Activated naive CD8-positive, alpha-beta T cell treated with anti-CD3 and anti-CD28 coated beads for 36 hours (primary cell): ENCODE measurements around the gene SLC28A2. TPM values are rescaled to one million over a fixed set of nuclear protein-coding genes. Genes with fewer than 3 reads are reported as not detected.
"Not testable (repeated sequence)": the region's sequence is repeated elsewhere in the genome, so short reads cannot be mapped to it uniquely, and the experiment has no call there.

ENCODE experiments used
- DNase-seq: peaks from one replicate; pipeline ENCODE4 v3.0.0; 2021
- H3K27ac Mint-ChIP-seq: one replicate; pipeline ENCODE4 v1.8.0; 2022; ENCODE audit warnings: mild to moderate bottlenecking, moderate library complexity, mixed read lengths
- H3K27me3 Mint-ChIP-seq: one replicate; pipeline ENCODE4 v1.8.0; 2022; ENCODE audit warnings: mild to moderate bottlenecking, mixed read lengths
- H3K36me3 Mint-ChIP-seq: one replicate; pipeline ENCODE4 v1.8.0; 2021; ENCODE audit warnings: mild to moderate bottlenecking, mixed read lengths
- H3K4me1 Mint-ChIP-seq: one replicate; pipeline ENCODE4 v1.8.0; 2021; ENCODE audit warnings: mixed read lengths
- H3K4me3 Mint-ChIP-seq: one replicate; pipeline ENCODE4 v1.8.0; 2022; ENCODE audit warnings: mild to moderate bottlenecking, moderate library complexity, mixed read lengths
- H3K9me3 Mint-ChIP-seq: one replicate; pipeline ENCODE4 v1.8.0; 2022; ENCODE audit warnings: mixed read lengths
- total RNA-seq, 2 experiments: library from RNA; stranded (reverse); gene quantifications; one replicate each; pipeline ENCODE4 v1.2.3, GENCODE V29; 2021

Gene SLC28A2
- total RNA-seq, 2 experiments from 2014 or later = not detected

- Mint-ChIP-seq H3K27me3 (no peaks in the 10 kb centered on the region), H3K9me3 (peaks cover 53% of the 10 kb centered on the region), H3K27ac (no peak overlapping the region), H3K4me3 (no peak overlapping the region), H3K36me3 (peaks cover 20% of the 10 kb centered on the region), H3K4me1 (no peaks in the 10 kb centered on the region)
- no peak for DNase-seq
These were observed 9.7 kb upstream of the SLC28A2 start for GRCh38 chr15:45242289-45242688.

- no peak for DNase-seq
- no peak overlapping the region for H3K4me3 Mint-ChIP-seq
- no peaks in the 10 kb centered on the region for H3K27me3 Mint-ChIP-seq
- H3K9me3 Mint-ChIP-seq = peaks cover 13% of the 10 kb centered on the region
- no peak overlapping the region for H3K27ac Mint-ChIP-seq
- no peaks in the 10 kb centered on the region for H3K4me1 Mint-ChIP-seq
- H3K36me3 Mint-ChIP-seq = peaks cover 10% of the 10 kb centered on the region
These were observed 2.8 kb upstream of the SLC28A2 start for GRCh38 chr15:45249125-45249780.

- no peak for DNase-seq
- no peaks in the 10 kb centered on the region for H3K9me3 Mint-ChIP-seq
- no peak overlapping the region for H3K4me3 Mint-ChIP-seq
- no peak overlapping the region for H3K27ac Mint-ChIP-seq
- H3K4me1 Mint-ChIP-seq = no peaks in the 10 kb centered on the region
- peaks cover 6% of the 10 kb centered on the region for H3K36me3 Mint-ChIP-seq
- no peaks in the 10 kb centered on the region for H3K27me3 Mint-ChIP-seq
These were observed 1.3 kb downstream of the SLC28A2 start for GRCh38 chr15:45253330-45253729.

- Mint-ChIP-seq H3K36me3 (peaks cover 6% of the 10 kb centered on the region), H3K27ac (no peak overlapping the region), H3K4me3 (no peak overlapping the region), H3K9me3 (no peaks in the 10 kb centered on the region), H3K27me3 (no peaks in the 10 kb centered on the region), H3K4me1 (no peaks in the 10 kb centered on the region)
- DNase-seq = no peak
These were observed 2.4 kb downstream of the SLC28A2 start for GRCh38 chr15:45254405-45254804.

- H3K27me3 Mint-ChIP-seq, H3K36me3 Mint-ChIP-seq, H3K4me3 Mint-ChIP-seq, DNase-seq, H3K9me3 Mint-ChIP-seq, H3K27ac Mint-ChIP-seq, H3K4me1 Mint-ChIP-seq: not testable (repeated sequence)
These were observed 2.8 kb downstream of the SLC28A2 start for GRCh38 chr15:45254824-45255223.

- Mint-ChIP-seq H3K27me3 (no peaks in the 10 kb centered on the region), H3K9me3 (no peaks in the 10 kb centered on the region), H3K36me3 (no peaks in the 10 kb centered on the region), H3K4me3 (no peak overlapping the region), H3K27ac (no peak overlapping the region), H3K4me1 (no peaks in the 10 kb centered on the region)
- DNase-seq = no peak
These were observed 7.8 kb downstream of the SLC28A2 start for GRCh38 chr15:45259796-45260195.

- H3K27ac Mint-ChIP-seq = no peak overlapping the region
- H3K27me3 Mint-ChIP-seq = no peaks in the 10 kb centered on the region
- H3K4me3 Mint-ChIP-seq = no peak overlapping the region
- H3K9me3 Mint-ChIP-seq = no peaks in the 10 kb centered on the region
- no peaks in the 10 kb centered on the region for H3K36me3 Mint-ChIP-seq
- no peak for DNase-seq
- H3K4me1 Mint-ChIP-seq = no peaks in the 10 kb centered on the region
These were observed 10.9 kb downstream of the SLC28A2 start for GRCh38 chr15:45262906-45263461.

GRCh38 chr15:45263854-45264253 lies 11.8 kb downstream of the SLC28A2 start:
- no peak for DNase-seq
- Mint-ChIP-seq H3K9me3 (no peaks in the 10 kb centered on the region), H3K27me3 (no peaks in the 10 kb centered on the region), H3K4me3 (no peak overlapping the region), H3K36me3 (no peaks in the 10 kb centered on the region), H3K27ac (no peak overlapping the region), H3K4me1 (no peaks in the 10 kb centered on the region)

GRCh38 chr15:45265506-45265905 lies 13.5 kb downstream of the SLC28A2 start:
- no peak overlapping the region for H3K4me3 Mint-ChIP-seq
- no peak for DNase-seq
- no peaks in the 10 kb centered on the region for H3K27me3 Mint-ChIP-seq
- H3K9me3 Mint-ChIP-seq = no peaks in the 10 kb centered on the region
- H3K27ac Mint-ChIP-seq = no peak overlapping the region
- H3K4me1 Mint-ChIP-seq = no peaks in the 10 kb centered on the region
- H3K36me3 Mint-ChIP-seq = no peaks in the 10 kb centered on the region

GRCh38 chr15:45268135-45268534 lies 16.1 kb downstream of the SLC28A2 start:
- Mint-ChIP-seq H3K27ac (no peak overlapping the region), H3K36me3 (no peaks in the 10 kb centered on the region), H3K27me3 (no peaks in the 10 kb centered on the region), H3K4me1 (no peaks in the 10 kb centered on the region), H3K4me3 (no peak overlapping the region), H3K9me3 (no peaks in the 10 kb centered on the region)
- no peak for DNase-seq

GRCh38 chr15:45274636-45275380 lies 22.8 kb downstream of the SLC28A2 start:
- H3K4me1 Mint-ChIP-seq = peaks cover 12% of the 10 kb centered on the region
- no peak for DNase-seq
- no peak overlapping the region for H3K27ac Mint-ChIP-seq
- no peaks in the 10 kb centered on the region for H3K36me3 Mint-ChIP-seq
- H3K27me3 Mint-ChIP-seq = no peaks in the 10 kb centered on the region
- no peaks in the 10 kb centered on the region for H3K9me3 Mint-ChIP-seq
- H3K4me3 Mint-ChIP-seq = no peak overlapping the region

GRCh38 chr15:45276831-45277230 lies 24.8 kb downstream of the SLC28A2 start:
- no peak overlapping the region for H3K4me3 Mint-ChIP-seq
- H3K9me3 Mint-ChIP-seq = no peaks in the 10 kb centered on the region
- H3K27ac Mint-ChIP-seq = no peak overlapping the region
- H3K36me3 Mint-ChIP-seq = no peaks in the 10 kb centered on the region
- no peaks in the 10 kb centered on the region for H3K27me3 Mint-ChIP-seq
- DNase-seq = no peak
- peaks cover 17% of the 10 kb centered on the region for H3K4me1 Mint-ChIP-seq

- Mint-ChIP-seq H3K4me3 (peak overlapping the region; percentile 93), H3K27me3 (peaks cover under 1% of the 10 kb centered on the region), H3K36me3 (no peaks in the 10 kb centered on the region), H3K9me3 (no peaks in the 10 kb centered on the region), H3K27ac (peak overlapping the region; percentile 90), H3K4me1 (peaks cover 17% of the 10 kb centered on the region)
- DNase-seq = peak; percentile 95
These were observed 27.1 kb downstream of the SLC28A2 start for GRCh38 chr15:45279024-45279698.

- no peak overlapping the region for H3K4me3 Mint-ChIP-seq
These were observed 33.4 kb downstream of the SLC28A2 start for GRCh38 chr15:45285413-45285812.

GRCh38 chr15:45287390-45287956 lies 35.4 kb downstream of the SLC28A2 start:
- Mint-ChIP-seq H3K4me1 (no peaks in the 10 kb centered on the region), H3K9me3 (no peaks in the 10 kb centered on the region), H3K4me3 (no peak overlapping the region), H3K27ac (no peak overlapping the region), H3K27me3 (peaks cover 11% of the 10 kb centered on the region), H3K36me3 (no peaks in the 10 kb centered on the region)
- no peak for DNase-seq

More at GRCh38 chr15:45285413-45285812, 33.4 kb downstream of the SLC28A2 start:
- Mint-ChIP-seq H3K27ac (no peak overlapping the region), H3K4me1 (no peaks in the 10 kb centered on the region), H3K9me3 (no peaks in the 10 kb centered on the region), H3K36me3 (no peaks in the 10 kb centered on the region), H3K27me3 (peaks cover 11% of the 10 kb centered on the region)
- DNase-seq = no peak
